ENCODE results near the gene JARID2. TPM values are rescaled to one million over a fixed set of nuclear protein-coding genes. Genes with fewer than 3 reads are reported as not detected.

The JARID2 gene
- total RNA-seq, 2 experiments from 2014 or later = 27.5 to 27.6 TPM

GRCh38 chr6:15249371-15250019 is 3.6 kb downstream of the JARID2 start:
- DNase-seq = no peak
- peaks cover 25% of the 10 kb centered on the region for H3K36me3 Mint-ChIP-seq (ENCODE audit: low read depth)
- H3K27ac Mint-ChIP-seq = peak overlapping the region; percentile 100
- peaks cover 57% of the 10 kb centered on the region for H3K4me1 Mint-ChIP-seq
- CTCF ChIA-PET = interaction anchor here (1.1 to 2.0 kb wide), 2 partner anchors 16 to 151 kb away, joined by 3 to 10 read pairs; no protein-coding TSS in a partner anchor
- peak overlapping the region; percentile 99 for H3K4me3 Mint-ChIP-seq
- POLR2A ChIA-PET = interaction anchor here (0.6 kb wide), 1 partner anchor 461 kb away, joined by 3 read pairs; no protein-coding TSS in a partner anchor
- H3K9me3 Mint-ChIP-seq = no peaks in the 10 kb centered on the region
- no peaks in the 10 kb centered on the region for H3K27me3 Mint-ChIP-seq

- peaks cover 65% of the 10 kb centered on the region for H3K4me1 Mint-ChIP-seq
- ChIA-PET CTCF (interaction anchor here (1.5 to 2.0 kb wide), 2 partner anchors 15 to 55 kb away, joined by 4 to 10 read pairs; no protein-coding TSS in a partner anchor), POLR2A (no interaction called here)
- peaks cover 28% of the 10 kb centered on the region for H3K36me3 Mint-ChIP-seq (ENCODE audit: low read depth)
- H3K4me3 Mint-ChIP-seq = peak overlapping the region; percentile 99
- no peak for DNase-seq
- peak overlapping the region; percentile 100 for H3K27ac Mint-ChIP-seq
- H3K9me3 Mint-ChIP-seq = no peaks in the 10 kb centered on the region
- no peaks in the 10 kb centered on the region for H3K27me3 Mint-ChIP-seq
Observed at GRCh38 chr6:15250187-15251168, 4.6 kb downstream of the JARID2 start.

GRCh38 chr6:15252195-15252594 is 6.3 kb downstream of the JARID2 start:
- Mint-ChIP-seq H3K9me3 (no peaks in the 10 kb centered on the region), H3K4me3 (peak overlapping the region; percentile 99), H3K27me3 (no peaks in the 10 kb centered on the region), H3K27ac (peak overlapping the region; percentile 100), H3K36me3 (ENCODE audit: low read depth) (peaks cover 35% of the 10 kb centered on the region), H3K4me1 (peaks cover 79% of the 10 kb centered on the region)
- CTCF ChIA-PET = interaction anchor here (0.5 to 1.5 kb wide), 8 partner anchors 19 to 1111 kb away, joined by 3 to 5 read pairs (median 3); no protein-coding TSS in a partner anchor
- no peak for DNase-seq
- POLR2A ChIA-PET = no interaction called here

- H3K4me3 Mint-ChIP-seq = peak overlapping the region; percentile 99
- no peaks in the 10 kb centered on the region for H3K27me3 Mint-ChIP-seq
- H3K36me3 Mint-ChIP-seq (ENCODE audit: low read depth) = peaks cover 45% of the 10 kb centered on the region
- ChIA-PET CTCF (interaction anchor here (0.8 to 4.0 kb wide), 2 partner anchors 14 to 24 kb away, joined by 3 to 20 read pairs; no protein-coding TSS in a partner anchor), POLR2A (no interaction called here)
- H3K4me1 Mint-ChIP-seq = peaks cover 90% of the 10 kb centered on the region
- DNase-seq = no peak
- H3K9me3 Mint-ChIP-seq = no peaks in the 10 kb centered on the region
- peak overlapping the region; percentile 100 for H3K27ac Mint-ChIP-seq
Observed at GRCh38 chr6:15253203-15254022, 7.5 kb downstream of the JARID2 start.

- POLR2A ChIA-PET = no interaction called here
- no peak for DNase-seq
- Mint-ChIP-seq H3K4me1 (peaks cover 97% of the 10 kb centered on the region), H3K36me3 (ENCODE audit: low read depth) (peaks cover 52% of the 10 kb centered on the region), H3K27ac (peak overlapping the region; percentile 100), H3K4me3 (peak overlapping the region; percentile 99), H3K9me3 (no peaks in the 10 kb centered on the region), H3K27me3 (no peaks in the 10 kb centered on the region)
- CTCF ChIA-PET = interaction anchor here (1.2 to 4.0 kb wide), 3 partner anchors 10 to 150 kb away, joined by 3 to 20 read pairs (median 4); no protein-coding TSS in a partner anchor
Observed at GRCh38 chr6:15254070-15254975, 8.5 kb downstream of the JARID2 start.

- peak overlapping the region; percentile 46 for H3K27ac Mint-ChIP-seq
- H3K27me3 Mint-ChIP-seq = no peaks in the 10 kb centered on the region
- no peak for DNase-seq
- H3K36me3 Mint-ChIP-seq (ENCODE audit: low read depth) = peaks cover 52% of the 10 kb centered on the region
- H3K4me1 Mint-ChIP-seq = peaks cover 97% of the 10 kb centered on the region
- H3K4me3 Mint-ChIP-seq = no peak overlapping the region
- H3K9me3 Mint-ChIP-seq = no peaks in the 10 kb centered on the region
- ChIA-PET POLR2A (no interaction called here), CTCF (interaction anchor here (0.6 to 4.0 kb wide), 3 partner anchors 11 to 369 kb away, joined by 3 to 20 read pairs (median 3); no protein-coding TSS in a partner anchor)
Observed at GRCh38 chr6:15255481-15255880, 9.6 kb downstream of the JARID2 start.

GRCh38 chr6:15255909-15256395 is 10.1 kb downstream of the JARID2 start:
- Mint-ChIP-seq H3K4me1 (peaks cover 97% of the 10 kb centered on the region), H3K27me3 (no peaks in the 10 kb centered on the region), H3K27ac (no peak overlapping the region), H3K4me3 (no peak overlapping the region), H3K9me3 (no peaks in the 10 kb centered on the region), H3K36me3 (ENCODE audit: low read depth) (peaks cover 53% of the 10 kb centered on the region)
- DNase-seq = no peak
- ChIA-PET CTCF (interaction anchor here (1.2 to 4.0 kb wide), 2 partner anchors 11 to 148 kb away, joined by 3 to 20 read pairs; no protein-coding TSS in a partner anchor), POLR2A (no interaction called here)

- H3K27me3 Mint-ChIP-seq = no peaks in the 10 kb centered on the region
- H3K4me3 Mint-ChIP-seq = no peak overlapping the region
- no peaks in the 10 kb centered on the region for H3K9me3 Mint-ChIP-seq
- peaks cover 95% of the 10 kb centered on the region for H3K4me1 Mint-ChIP-seq
- peaks cover 53% of the 10 kb centered on the region for H3K36me3 Mint-ChIP-seq (ENCODE audit: low read depth)
- no peak for DNase-seq
- CTCF ChIA-PET = interaction anchor here (4.0 kb wide), 1 partner anchor 10 kb away, joined by 20 read pairs; no protein-coding TSS in a partner anchor
- POLR2A ChIA-PET = no interaction called here
- no peak overlapping the region for H3K27ac Mint-ChIP-seq
Observed at GRCh38 chr6:15256538-15257271, 10.8 kb downstream of the JARID2 start.

GRCh38 chr6:15257357-15258132 is 11.7 kb downstream of the JARID2 start:
- POLR2A ChIA-PET = no interaction called here
- CTCF ChIA-PET = no interaction called here
- peaks cover 55% of the 10 kb centered on the region for H3K36me3 Mint-ChIP-seq (ENCODE audit: low read depth)
- H3K27ac Mint-ChIP-seq = peak overlapping the region; percentile 19
- H3K4me3 Mint-ChIP-seq = no peak overlapping the region
- H3K27me3 Mint-ChIP-seq = no peaks in the 10 kb centered on the region
- peaks cover 91% of the 10 kb centered on the region for H3K4me1 Mint-ChIP-seq
- DNase-seq = no peak
- H3K9me3 Mint-ChIP-seq = no peaks in the 10 kb centered on the region

GRCh38 chr6:15259766-15260098 is 13.9 kb downstream of the JARID2 start:
- H3K27me3 Mint-ChIP-seq = no peaks in the 10 kb centered on the region
- peaks cover 45% of the 10 kb centered on the region for H3K36me3 Mint-ChIP-seq (ENCODE audit: low read depth)
- DNase-seq = no peak
- H3K4me3 Mint-ChIP-seq = no peak overlapping the region
- CTCF ChIA-PET = interaction anchor here (1.5 kb wide), 1 partner anchor 10 kb away, joined by 4 read pairs; no protein-coding TSS in a partner anchor
- POLR2A ChIA-PET = no interaction called here
- peaks cover 88% of the 10 kb centered on the region for H3K4me1 Mint-ChIP-seq
- H3K9me3 Mint-ChIP-seq = no peaks in the 10 kb centered on the region
- no peak overlapping the region for H3K27ac Mint-ChIP-seq

Data from activated CD4-positive, alpha-beta T cell treated with anti-CD3 and anti-CD28 coated beads, Interleukin-2, amount 10 ng/mL, durations not matched to agents 7 days and 5 days (primary cell).